Loucy (cell line): Measurements from ENCODE around the gene PIAS1.

Source experiments
- CTCF ChIP-seq: fragments of 200-600 bp; sonication (generic); conservative IDR thresholded peaks from 2 replicates; pipeline ENCODE4 v1.5.1; 2014; ENCODE audit warnings: mild to moderate bottlenecking, antibody characterized with exemption, low read length
- EZH2phosphoT487 ChIP-seq: fragments of 200-600 bp; IDR thresholded peaks from 2 replicates; pipeline ENCODE4 v1.6.1; 2018; ENCODE audit warnings: antibody characterized with exemption, mild to moderate bottlenecking, moderate library complexity, borderline replicate concordance

GRCh38 chr15:68150187-68150586 is 96.1 kb downstream of the PIAS1 start:
- no peak for TF ChIP-seq EZH2phosphoT487
- no peak for TF ChIP-seq CTCF
